ENCODE results near the gene TBR1.

- TF ChIP-seq CBFB (IDR thresholded peaks at IDR 0.05; ENCODE audit: low read depth), result no peak
- no peak for TF ChIP-seq CTCF (IDR thresholded peaks at IDR 0.05 in 2 of 3, conservative IDR thresholded peaks at IDR 0.05 in 1 of 3; ENCODE audit: control insufficient read depth in 2 of 3, extremely low read depth in 1 of 3, insufficient read depth in 1 of 3, low read depth in 3 of 3, low read length in 3 of 3)
Observed at GRCh38 chr2:161419638-161420190, 3.6 kb downstream of the TBR1 start.

Data from GM12878 (cell line).